Endothelial cell of umbilical vein (primary cell): ENCODE measurements around the gene SH3RF1.

Experiments used
- CTCF ChIP-seq, 2 donors: IDR thresholded peaks; 1 replicate in 1 of 2; 2 replicates in 1 of 2; pipeline ENCODE4 v1.5.1; 2011; ENCODE audit warnings: low read length in 2 of 2, mild to moderate bottlenecking in 2 of 2, moderate library complexity in 2 of 2, control low read depth in 1 of 2, inconsistent platforms in 1 of 2, low read depth in 1 of 2; ENCODE audit not compliant: insufficient read depth in 1 of 2; ENCODE audit errors: extremely low read depth in 1 of 2
- FOS ChIP-seq: IDR thresholded peaks from 2 replicates; pipeline ENCODE4 v1.6.1; 2011; ENCODE audit warnings: mild to moderate bottlenecking, low read length, moderate library complexity, borderline replicate concordance; ENCODE audit not compliant: insufficient read depth
- MAX ChIP-seq: IDR thresholded peaks from 2 replicates; pipeline ENCODE4 v1.6.1; 2011; ENCODE audit not compliant: insufficient read depth, insufficient read length
- MYC ChIP-seq: IDR thresholded peaks from one replicate; pipeline ENCODE4 v1.6.1; 2011; ENCODE audit warnings: mild to moderate bottlenecking, low read depth, low read length
- POLR2A ChIP-seq: IDR thresholded peaks from 2 replicates; pipeline ENCODE4 v1.6.1; 2012; ENCODE audit warnings: low read depth, mild to moderate bottlenecking, control low read depth, low read length
- POLR2AphosphoS5 ChIP-seq: IDR thresholded peaks from 2 replicates; pipeline ENCODE4 v1.6.1; 2012; ENCODE audit warnings: low read depth, mild to moderate bottlenecking, control low read depth, low read length, moderate library complexity; ENCODE audit not compliant: insufficient read depth

GRCh38 chr4:169305651-169306050 lies 34.9 kb upstream of the SH3RF1 start:
- TF ChIP-seq POLR2A (no peak), CTCF (IDR thresholded peaks at IDR 0.05; ENCODE audit: extremely low read depth in 1 of 2, insufficient read depth in 1 of 2, low read depth in 1 of 2, low read length in 2 of 2) (no peak), MYC (no peak), FOS (no peak), POLR2AphosphoS5 (no peak), MAX (no peak)
